ENCODE data around the gene EXOSC7. TPM values are rescaled to one million over a fixed set of nuclear protein-coding genes. Genes with fewer than 3 reads are reported as not detected.
"Not testable (repeated sequence)": the region's sequence is repeated elsewhere in the genome, so short reads cannot be mapped to it uniquely, and the experiment has no call there.

EXOSC7 gene
- 52.2 and 92.5 TPM in 2 replicates for total RNA-seq (2014; rRNA removed; shearing (Covaris generic))

DNA sequence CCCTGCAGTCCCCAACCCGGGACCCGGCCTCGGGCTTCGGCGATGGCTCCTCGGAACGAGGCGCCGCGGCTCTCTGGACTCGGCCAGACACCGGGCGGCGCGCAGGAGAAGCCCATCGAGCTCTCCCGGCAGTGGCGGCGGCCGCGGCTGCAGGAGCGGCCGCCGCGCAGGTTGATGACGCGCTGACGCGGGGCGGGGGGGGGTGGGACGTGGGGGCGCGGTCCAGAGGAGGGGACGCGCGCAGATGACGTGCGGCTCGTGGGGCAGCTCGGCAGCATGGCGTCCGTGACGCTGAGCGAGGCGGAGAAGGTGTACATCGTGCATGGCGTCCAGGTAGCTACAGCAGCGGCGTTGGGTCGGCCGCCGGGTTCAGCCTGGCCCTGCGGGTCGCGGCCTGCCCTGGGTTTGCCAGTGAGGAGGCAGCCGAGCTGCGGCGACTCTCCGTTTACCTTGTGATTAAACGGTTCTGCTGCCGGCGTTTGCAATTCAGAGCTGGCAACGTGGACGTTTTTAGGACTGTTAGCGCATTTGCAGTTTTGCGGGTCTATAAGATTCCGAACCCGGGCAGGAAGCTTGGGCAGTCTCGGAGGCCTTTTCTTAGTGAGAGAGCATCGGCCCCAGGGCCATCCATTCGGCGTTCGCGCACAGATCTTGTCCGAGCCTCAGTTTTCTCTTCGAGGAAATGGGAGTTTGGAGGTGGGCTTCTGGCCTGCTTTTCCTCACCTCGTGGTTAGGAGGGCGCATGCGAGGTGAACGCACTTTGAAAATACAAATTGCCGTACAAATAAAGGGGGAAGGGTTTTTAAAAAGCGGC, at the start of gene EXOSC7, which contains the start of gene ZDHHC3:
Gene EXOSC7, plus strand, starts transcription at position 243 of the 814 bp plus-strand sequence. Its CDS starts 34 bp downstream, at position 277.
Gene ZDHHC3, minus strand, starts transcription at position 173 of the 814 bp plus-strand sequence. CDS start 16,738 bp downstream, outside the sequence.
- no peaks in the 10 kb centered on the region for H3K27me3 ChIP-seq (replicated peaks)
- peak; percentile 73 to 75 for DNase-seq (ENCODE audit: low read depth in 1 of 2, low spot score in 2 of 2)
- H3K9me3 ChIP-seq (replicated peaks): no peaks in the 10 kb centered on the region

DNA sequence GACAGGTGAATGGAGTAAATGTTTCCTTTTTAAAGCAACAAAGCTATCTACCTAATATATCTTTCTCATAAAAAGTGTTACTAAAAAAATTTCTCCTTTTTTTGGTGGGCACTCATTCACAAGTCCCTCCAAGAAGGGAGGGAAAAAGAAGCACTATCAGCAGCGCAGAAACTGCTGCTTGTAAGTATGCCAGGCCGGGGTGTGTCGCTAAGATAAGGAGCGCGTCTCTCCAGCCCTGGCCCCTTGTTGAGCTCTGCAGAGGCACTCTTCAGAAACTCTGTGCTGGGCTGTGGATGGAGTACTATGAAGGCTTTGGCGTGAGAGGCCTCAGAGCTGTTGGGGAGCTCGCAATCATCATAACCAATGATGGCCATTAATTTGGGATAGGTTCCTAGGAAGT, 49.1 kb upstream of the EXOSC7 start:
- Histone ChIP-seq H3K9me3 (replicated peaks) (no peaks in the 10 kb centered on the region), H3K27me3 (replicated peaks) (no peaks in the 10 kb centered on the region), H3K4me3 (no peak overlapping the region), H3K4me1 (replicated peaks) (no peaks in the 10 kb centered on the region), H3K36me3 (peaks cover 10% of the 10 kb centered on the region), H3K27ac (no peak overlapping the region)
- no peak for DNase-seq (ENCODE audit: low read depth in 1 of 2, low spot score in 2 of 2)

More for the DNA sequence above, at the start of gene EXOSC7, which contains the start of gene ZDHHC3:
- Histone ChIP-seq H3K36me3 (peaks cover 6% of the 10 kb centered on the region; the same call in 1 of the 2 replicates), H3K27ac (peak within 1 kb of the TSS; percentile 72), H3K4me3 (peak within 1 kb of the TSS; percentile 97), H3K4me1 (replicated peaks) (peaks cover 11% of the 10 kb centered on the region; the same call in 1 of the 2 replicates)

DNA sequence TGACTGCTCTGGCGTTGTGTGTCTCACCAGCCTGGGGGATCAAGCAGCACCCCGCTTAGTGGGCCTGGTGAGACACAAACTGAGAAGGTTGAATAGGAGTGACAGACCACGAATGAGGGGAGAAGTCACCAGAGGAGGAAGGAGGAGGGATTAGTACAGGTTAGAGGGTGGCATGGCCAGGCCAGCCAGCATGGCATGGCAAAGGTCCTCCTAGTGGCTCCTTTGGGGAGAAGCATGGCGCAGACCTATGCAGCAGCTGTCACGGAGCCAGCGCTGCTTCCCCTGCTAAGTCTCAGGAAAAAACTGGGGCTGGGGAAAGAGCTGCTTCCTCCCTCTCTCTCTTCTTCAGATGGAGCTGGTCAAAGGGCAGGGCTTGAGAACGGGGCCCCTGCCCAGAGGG, 48.7 kb upstream of the EXOSC7 start:
- Histone ChIP-seq H3K4me1 (replicated peaks) (no peaks in the 10 kb centered on the region), H3K27ac (no peak overlapping the region), H3K4me3 (no peak overlapping the region), H3K9me3 (replicated peaks) (no peaks in the 10 kb centered on the region), H3K36me3 (peaks cover 14% of the 10 kb centered on the region), H3K27me3 (replicated peaks) (no peaks in the 10 kb centered on the region)
- DNase-seq (ENCODE audit: low read depth in 1 of 2, low spot score in 2 of 2): no peak

DNA sequence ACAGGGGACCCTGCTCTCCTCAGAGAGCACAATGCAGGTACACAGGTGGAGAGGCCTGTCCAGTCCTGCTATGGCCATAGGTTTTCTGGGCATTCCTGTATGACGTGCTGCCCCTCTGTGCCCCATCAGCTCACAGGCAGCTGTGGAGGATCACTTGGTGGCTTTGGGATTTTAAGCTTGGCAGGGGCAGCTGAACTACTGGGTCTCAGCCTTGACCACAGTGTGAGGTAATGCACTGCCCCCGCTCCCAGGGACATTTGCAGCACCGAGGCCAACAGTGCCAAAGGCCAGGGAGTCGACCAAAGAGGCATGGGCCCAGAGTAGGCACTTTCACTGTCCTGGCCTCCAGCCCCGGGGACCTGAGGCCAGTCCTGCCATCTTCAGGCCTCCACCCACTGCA, 46.3 kb upstream of the EXOSC7 start:
- Histone ChIP-seq H3K4me3 (no peak overlapping the region), H3K27me3 (replicated peaks) (no peaks in the 10 kb centered on the region), H3K36me3 (peaks cover 19% of the 10 kb centered on the region), H3K27ac (no peak overlapping the region), H3K9me3 (replicated peaks) (no peaks in the 10 kb centered on the region), H3K4me1 (replicated peaks) (no peaks in the 10 kb centered on the region)
- DNase-seq (ENCODE audit: low read depth in 1 of 2, low spot score in 2 of 2): no peak

DNA sequence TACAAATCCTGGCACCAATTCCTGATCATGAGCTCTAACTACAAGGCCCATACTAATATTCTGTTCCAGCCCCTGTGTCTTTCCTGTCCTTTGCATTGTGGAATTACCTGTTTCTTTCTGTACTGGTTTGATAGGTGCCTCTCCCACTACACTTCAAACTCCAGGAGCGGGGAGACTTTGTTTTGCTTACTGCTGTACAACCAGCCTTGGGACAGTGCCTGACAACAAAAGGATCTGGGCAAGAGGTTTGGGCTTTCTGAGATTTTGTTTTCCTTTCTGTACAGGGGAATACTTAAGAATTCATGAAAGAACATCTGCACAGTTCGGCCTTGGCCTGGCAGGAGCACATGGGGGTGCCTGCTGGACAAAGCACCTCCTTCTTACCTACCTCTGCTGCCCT, 45.1 kb upstream of the EXOSC7 start:
- no peak for DNase-seq (ENCODE audit: low read depth in 1 of 2, low spot score in 2 of 2)
- Histone ChIP-seq H3K9me3 (replicated peaks) (no peaks in the 10 kb centered on the region), H3K4me1 (replicated peaks) (no peaks in the 10 kb centered on the region), H3K36me3 (peaks cover 19% of the 10 kb centered on the region), H3K27me3 (replicated peaks) (no peaks in the 10 kb centered on the region), H3K4me3 (no peak overlapping the region), H3K27ac (no peak overlapping the region)

DNA sequence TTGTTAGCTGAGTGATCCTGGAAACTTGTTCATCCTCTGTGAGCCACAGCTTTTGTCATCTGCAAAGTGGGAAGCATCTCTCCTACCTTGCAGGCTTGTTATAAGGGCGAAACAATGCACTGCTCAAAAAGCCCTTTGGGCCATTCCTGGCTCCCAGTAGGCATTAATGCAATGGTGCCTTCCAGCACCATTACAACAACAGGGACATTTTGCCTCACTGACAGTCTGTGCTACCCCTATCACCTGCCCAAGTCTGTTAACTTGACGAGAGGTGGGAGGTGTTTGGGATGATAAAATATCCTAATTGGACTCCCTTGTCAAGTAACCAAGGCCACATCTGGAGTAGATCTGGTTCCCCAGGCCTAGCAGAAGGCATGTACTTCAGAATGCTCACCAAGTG, 44.3 kb upstream of the EXOSC7 start:
- DNase-seq (ENCODE audit: low read depth in 1 of 2, low spot score in 2 of 2): no peak
- Histone ChIP-seq H3K27me3 (replicated peaks) (no peaks in the 10 kb centered on the region), H3K36me3 (peaks cover 25% of the 10 kb centered on the region), H3K4me3 (no peak overlapping the region), H3K9me3 (replicated peaks) (no peaks in the 10 kb centered on the region), H3K27ac (no peak overlapping the region), H3K4me1 (replicated peaks) (no peaks in the 10 kb centered on the region)

DNA sequence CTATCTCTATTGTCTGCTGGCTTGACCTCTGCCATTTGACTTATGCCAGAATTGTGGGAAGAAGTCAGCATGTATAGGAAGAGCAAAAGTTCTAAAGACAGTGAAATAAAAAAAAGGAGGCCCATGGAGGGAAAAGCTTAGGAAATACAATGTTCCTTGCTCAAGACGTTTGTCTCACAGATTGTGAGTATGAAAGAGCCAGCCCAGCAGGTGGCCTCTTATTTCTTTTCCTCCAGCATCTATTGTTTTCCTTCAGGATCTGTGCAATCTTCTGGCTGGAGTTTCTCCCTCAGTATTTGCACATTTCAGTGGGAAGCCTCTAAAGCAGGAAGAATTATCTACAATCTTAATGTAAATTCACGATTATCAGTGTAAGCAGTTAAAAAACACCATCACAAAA, 43.8 kb upstream of the EXOSC7 start:
- no peaks in the 10 kb centered on the region for H3K27me3 ChIP-seq (replicated peaks)
- no peak overlapping the region for H3K27ac ChIP-seq
- no peaks in the 10 kb centered on the region for H3K4me1 ChIP-seq (replicated peaks)
- no peaks in the 10 kb centered on the region for H3K9me3 ChIP-seq (replicated peaks)
- no peak overlapping the region for H3K4me3 ChIP-seq
- DNase-seq (ENCODE audit: low read depth in 1 of 2, low spot score in 2 of 2): no peak
- H3K36me3 ChIP-seq: peaks cover 25% of the 10 kb centered on the region

DNA sequence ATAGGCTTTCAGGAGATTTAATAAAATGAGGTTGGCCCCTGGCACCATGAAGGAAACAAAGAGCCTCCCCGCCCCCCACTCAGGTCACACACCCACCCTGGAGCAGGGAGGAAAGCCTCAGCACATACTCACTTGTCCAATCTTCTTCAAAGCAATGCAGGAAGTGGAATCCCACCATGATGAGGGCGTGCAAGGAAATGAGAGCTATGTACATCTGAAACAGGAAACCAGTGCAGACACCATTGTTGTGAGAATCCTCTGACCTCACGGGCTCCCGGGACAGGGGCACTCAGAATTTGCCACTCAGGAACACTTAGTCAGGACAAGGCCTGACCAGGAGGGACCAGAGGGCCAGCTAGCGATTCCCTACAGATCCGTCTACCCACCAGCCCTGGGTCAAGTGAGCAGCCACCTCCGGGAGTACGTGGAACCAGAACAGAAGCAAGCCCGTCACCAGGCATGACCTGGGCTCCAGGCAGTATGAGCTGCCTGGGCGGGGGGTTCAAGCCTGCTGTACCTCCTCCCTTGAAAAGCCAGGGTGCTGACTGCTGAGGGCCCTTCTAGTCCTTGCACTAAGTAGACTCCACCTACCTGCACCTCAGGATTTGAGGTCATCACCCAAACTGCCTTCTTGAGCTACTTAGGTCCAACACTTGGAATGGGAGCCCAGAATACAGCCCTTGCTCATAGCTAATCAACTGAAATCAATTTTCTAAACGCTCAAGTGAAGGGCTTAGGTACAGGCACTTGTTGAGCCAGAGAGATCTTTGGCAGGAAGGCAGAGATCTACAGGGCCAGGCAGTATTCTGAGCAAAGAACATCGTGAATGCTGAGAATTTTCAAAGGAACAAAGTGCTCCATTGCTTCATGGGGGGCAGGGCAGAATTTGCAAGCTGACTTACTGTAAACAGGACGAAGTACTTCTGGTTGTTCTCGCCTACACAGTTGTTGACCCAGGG, 42.8 kb upstream of the EXOSC7 start:
- DNase-seq (ENCODE audit: low read depth in 1 of 2, low spot score in 2 of 2): no peak
- Histone ChIP-seq H3K27me3 (replicated peaks) (no peaks in the 10 kb centered on the region), H3K4me1 (replicated peaks) (no peaks in the 10 kb centered on the region), H3K4me3 (no peak overlapping the region), H3K9me3 (replicated peaks) (no peaks in the 10 kb centered on the region), H3K36me3 (peaks cover 31% of the 10 kb centered on the region), H3K27ac (no peak overlapping the region)

DNA sequence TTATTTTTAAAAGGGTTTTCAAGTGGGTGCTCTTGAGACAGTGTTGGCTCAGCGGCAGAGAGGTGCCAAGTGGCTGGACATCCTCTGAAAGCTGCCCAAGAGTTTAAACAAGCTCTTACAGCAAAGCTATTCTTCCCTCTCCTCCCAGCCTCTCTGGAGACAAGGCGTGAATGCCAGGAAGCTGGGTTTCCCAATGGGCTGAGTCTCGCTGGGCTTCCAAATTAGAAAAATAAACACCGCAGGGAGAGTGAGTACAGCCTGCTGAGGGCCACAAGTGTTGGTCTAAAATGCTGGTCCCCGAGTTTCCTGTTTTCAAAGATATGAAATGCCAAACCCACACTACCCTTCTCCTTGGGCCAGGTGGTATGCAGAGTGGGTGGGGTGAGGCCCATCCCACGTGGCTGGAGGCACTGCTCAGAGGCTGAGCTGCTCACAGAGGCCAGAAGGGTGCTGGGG, 36.4 kb upstream of the EXOSC7 start:
- DNase-seq (ENCODE audit: low read depth in 1 of 2, low spot score in 2 of 2): peak in 1 of 2 experiments; percentile 37
- peaks cover 41% of the 10 kb centered on the region for H3K36me3 ChIP-seq
- H3K4me3 ChIP-seq: no peak overlapping the region
- H3K9me3 ChIP-seq (replicated peaks): no peaks in the 10 kb centered on the region
- H3K27ac ChIP-seq: no peak overlapping the region
- no peaks in the 10 kb centered on the region for H3K27me3 ChIP-seq (replicated peaks)
- H3K4me1 ChIP-seq (replicated peaks): peaks cover 19% of the 10 kb centered on the region

DNA sequence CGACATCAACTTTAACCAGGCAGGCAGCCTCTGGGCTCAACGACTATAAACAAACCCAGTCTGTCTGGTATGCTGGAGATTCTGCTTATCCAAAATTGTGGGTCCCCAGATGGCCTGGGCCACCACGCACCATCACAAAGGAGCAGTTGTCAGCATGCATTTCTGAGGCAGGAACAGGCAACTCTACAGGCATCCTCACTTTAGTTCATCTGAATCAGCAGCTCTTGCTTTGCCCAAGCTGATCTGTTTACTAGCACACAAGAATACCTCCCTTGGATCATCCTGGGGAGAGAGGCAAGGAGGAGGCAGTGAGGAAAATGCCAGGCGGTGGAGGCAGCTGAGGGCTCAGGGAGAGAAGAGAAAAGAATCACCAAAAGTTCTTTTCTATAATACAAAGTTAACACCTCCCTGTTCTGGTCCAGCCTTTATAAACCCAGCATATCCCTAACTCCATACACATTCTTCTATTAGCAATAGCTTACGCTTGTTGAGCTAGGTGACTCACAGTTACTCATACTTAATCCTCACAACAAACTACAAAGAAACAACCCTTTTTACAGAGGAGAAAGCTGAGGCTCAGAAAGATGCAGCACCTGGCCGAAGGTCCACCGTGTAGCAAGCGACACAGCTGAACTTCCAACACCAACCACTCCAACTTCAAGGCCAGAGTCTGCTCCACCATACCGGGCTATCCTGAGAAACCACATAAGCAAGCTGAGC, 33.7 kb upstream of the EXOSC7 start:
- DNase-seq (ENCODE audit: low read depth in 1 of 2, low spot score in 2 of 2): peak in 1 of 2 experiments; percentile 37
- H3K4me1 ChIP-seq (replicated peaks): peaks cover 19% of the 10 kb centered on the region
- peaks cover 36% of the 10 kb centered on the region for H3K36me3 ChIP-seq
- H3K27me3 ChIP-seq (replicated peaks): no peaks in the 10 kb centered on the region
- no peaks in the 10 kb centered on the region for H3K9me3 ChIP-seq (replicated peaks)
- no peak overlapping the region for H3K27ac ChIP-seq
- no peak overlapping the region for H3K4me3 ChIP-seq

DNA sequence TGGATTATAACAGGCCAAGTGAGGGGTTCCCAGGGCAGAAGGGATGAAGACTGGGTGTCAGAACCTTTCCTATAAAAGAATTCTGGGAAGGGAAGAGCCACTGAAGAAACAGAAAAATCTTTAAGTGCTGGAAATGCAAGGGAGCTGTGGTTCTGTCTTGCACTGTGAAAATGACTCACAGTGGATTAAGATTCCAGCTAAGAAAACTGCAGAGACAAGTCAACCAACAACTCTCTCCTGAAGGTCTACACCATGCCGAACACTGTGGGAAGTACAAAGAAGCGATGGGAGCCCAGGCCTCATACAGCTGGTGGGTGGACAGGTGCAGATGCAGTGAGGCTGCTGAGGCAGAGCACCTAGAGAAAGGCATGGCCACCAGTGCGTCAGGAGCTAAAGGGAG, 27.8 kb upstream of the EXOSC7 start:
- no peak for DNase-seq (ENCODE audit: low read depth in 1 of 2, low spot score in 2 of 2)
- no peaks in the 10 kb centered on the region for H3K9me3 ChIP-seq (replicated peaks)
- no peak overlapping the region for H3K4me3 ChIP-seq
- H3K36me3 ChIP-seq: peaks cover 4% of the 10 kb centered on the region; the same call in 1 of the 2 replicates
- no peak overlapping the region for H3K27ac ChIP-seq
- no peaks in the 10 kb centered on the region for H3K4me1 ChIP-seq (replicated peaks)
- no peaks in the 10 kb centered on the region for H3K27me3 ChIP-seq (replicated peaks)

DNA sequence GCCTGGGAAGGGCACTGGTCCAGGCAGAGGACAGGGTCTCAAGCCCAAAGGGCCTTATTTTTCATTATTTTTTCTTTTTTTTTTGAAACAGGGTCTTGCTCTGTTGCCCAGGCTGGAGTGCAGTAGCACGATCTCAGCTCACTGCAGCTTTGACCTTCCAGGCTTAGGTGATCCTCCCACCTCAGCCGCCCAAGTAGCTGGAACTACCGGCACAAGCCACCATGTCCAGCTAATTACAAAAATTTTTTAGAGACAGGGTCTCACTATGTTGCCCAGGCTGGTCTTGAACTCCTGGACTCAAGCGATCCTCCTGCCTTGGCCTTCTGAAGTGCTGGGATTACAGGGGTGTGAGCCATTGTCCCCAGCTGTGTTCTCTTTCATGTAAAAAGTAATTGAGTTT, 26.3 kb upstream of the EXOSC7 start:
- H3K27ac ChIP-seq; DNase-seq (ENCODE audit: low read depth in 1 of 2, low spot score in 2 of 2); H3K36me3 ChIP-seq; H3K9me3 ChIP-seq (replicated peaks); H3K4me1 ChIP-seq (replicated peaks); H3K4me3 ChIP-seq; H3K27me3 ChIP-seq (replicated peaks): not testable (repeated sequence)

DNA sequence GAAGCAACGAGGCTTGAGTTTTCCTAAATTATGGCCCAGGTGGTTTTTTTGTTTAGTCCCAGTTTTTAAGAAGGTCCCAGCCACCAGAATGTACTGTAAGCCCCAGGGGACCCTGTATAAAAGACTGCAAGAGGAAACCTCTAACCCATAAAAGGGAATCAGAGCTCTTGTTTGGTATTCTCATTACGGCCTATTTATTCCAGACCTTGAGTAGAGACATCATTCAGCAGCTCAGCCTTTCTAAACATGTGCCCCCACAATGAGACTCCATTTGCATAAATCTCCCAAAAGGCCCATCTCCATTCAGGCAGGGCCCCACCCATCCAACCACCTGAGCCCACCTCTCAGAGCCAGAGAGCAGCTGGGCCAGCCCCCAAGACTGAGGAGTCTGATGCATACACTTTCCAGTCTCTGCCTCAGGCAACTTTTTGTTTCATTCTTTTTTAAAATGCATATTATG, 25.7 kb upstream of the EXOSC7 start:
- Histone ChIP-seq H3K4me1 (replicated peaks) (0 out of 2 replicates have a peak, but pooled peaks cover 3% of the 10 kb centered on the region), H3K27ac (no peak overlapping the region), H3K27me3 (replicated peaks) (no peaks in the 10 kb centered on the region), H3K4me3 (no peak overlapping the region), H3K36me3 (no peaks in the 10 kb centered on the region), H3K9me3 (replicated peaks) (no peaks in the 10 kb centered on the region)
- no peak for DNase-seq (ENCODE audit: low read depth in 1 of 2, low spot score in 2 of 2)
